ENCODE results near the gene CNOT6.

The CNOT6 gene

DNA sequence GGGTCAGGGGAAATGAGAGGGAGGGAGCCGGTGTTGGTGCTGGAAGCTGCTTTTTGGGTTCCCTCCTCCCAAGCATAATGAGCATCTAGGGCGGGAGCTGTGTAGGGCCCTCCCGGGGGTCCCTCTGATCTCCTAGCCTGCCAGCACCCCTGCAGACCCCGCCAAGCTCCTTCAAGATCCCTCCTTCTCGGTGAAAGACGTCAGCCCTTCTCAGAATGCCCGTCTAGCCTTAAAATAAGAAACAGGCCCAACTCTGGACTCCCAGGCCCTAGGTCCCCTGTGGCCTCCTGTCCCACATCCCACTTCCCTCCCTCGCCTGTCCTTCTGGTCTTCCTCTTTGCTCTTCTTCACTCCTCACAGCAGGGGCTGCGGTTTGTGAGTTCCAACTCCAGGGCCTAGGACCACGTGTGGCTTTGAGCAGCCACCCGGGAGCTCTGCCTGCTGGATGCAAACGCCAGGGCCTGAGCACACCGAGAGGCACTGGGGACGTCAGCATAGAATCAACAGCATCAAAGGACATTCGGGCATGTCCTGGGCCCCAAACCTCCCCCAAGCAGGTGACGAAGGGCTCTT is 105.9 kb downstream of the CNOT6 start:
- no peak for DNase-seq (ENCODE audit: low read depth, low spot score)

DNA sequence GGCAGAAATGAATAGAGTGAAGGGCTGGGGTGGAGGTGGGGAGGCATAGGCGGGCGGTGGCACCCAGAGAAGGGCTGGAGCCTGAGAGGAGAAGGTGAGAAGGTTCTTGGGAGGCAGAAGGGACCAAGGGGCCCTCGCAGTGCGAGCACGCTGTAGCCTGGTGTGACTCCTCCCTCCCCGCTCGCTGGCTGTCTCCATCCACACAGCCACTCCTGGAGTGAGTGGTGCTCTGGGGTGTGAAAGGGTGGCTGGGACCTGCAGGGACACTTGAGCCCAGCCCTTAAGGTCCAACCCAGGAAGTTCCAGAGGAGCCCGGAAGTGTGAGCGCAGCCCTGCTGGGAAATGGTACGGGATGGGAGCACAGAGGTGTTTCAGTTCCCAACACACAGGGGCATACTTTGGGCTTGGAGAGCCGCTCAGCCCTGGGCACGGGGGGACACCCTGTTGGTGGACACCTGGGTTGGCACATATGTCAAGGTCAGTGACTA is 106.4 kb downstream of the CNOT6 start:
- DNase-seq (ENCODE audit: low read depth, low spot score): no peak

DNA sequence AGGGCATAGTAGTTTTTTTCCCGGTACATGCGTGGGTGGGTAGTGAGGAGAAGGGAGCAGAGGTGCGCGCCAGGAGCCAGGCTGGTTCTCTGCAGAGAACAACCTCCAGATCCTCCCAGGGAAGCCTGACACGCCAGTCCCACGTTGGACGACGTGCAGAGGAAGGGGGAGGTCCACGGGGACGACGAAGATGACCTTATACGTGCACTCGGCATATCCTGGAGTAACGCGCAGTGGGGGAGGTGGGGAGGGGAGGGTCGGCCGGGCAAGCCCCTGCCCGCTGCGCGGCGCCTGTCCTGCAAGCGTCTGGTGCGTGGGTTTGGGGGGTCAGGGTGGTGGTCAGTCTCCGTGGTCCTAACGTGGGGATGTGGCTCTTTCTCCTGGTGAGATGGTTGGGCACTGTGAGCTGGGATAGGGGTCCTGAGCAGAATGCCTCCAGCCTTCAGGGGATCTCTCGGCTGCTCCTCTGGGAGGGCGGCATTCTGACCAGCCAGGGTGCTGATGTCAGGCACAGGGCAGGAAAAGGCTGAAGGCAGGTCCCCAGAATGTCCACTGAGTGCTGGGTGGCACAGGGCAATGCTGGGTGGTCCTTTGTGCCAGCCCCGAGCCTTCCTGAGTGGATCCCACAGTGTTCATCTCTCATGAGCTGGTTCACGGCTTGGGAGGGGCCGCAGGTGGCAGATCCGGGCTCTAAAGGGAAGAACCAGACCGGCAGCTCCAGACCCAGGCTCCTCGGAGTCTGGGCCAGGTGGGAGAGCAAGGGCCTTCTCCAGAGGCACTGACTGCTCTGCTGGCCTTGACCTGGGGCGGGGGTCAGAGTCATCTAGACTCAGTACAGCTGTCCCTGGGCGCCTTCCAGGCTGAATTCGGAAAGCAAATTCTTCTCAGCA is 107.7 kb downstream of the CNOT6 start:
- no peak for DNase-seq (ENCODE audit: low read depth, low spot score)

DNA sequence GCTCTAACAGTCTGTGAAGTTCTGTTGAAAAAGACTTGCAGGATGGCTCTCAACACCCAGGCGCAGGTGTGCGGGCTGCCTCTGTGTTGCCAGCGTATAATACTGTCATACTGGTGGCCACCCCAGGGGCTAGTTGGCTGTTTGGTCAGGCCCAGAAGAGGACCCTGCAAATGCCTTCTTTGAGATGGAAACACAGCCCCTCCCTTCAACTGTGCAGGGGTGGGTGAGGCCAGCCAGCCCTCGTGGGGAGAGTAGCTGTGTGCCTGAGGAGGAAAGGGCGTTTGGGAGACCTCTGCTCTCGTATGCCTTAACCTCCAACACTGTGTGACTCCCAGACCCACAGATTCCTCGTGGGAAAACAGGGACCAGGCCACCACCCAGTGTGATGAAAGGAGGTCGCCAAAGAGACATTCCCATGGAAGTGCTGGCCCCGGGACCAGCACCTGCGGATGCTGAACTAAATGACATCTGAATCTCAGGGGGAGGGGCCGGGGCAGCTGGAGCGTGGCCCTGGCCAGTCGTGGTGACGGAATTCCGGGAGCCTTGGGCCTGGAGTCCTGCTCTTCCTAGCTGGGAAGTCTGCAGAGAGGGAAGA is 108.4 kb downstream of the CNOT6 start:
- DNase-seq (ENCODE audit: low read depth, low spot score): no peak

DNA sequence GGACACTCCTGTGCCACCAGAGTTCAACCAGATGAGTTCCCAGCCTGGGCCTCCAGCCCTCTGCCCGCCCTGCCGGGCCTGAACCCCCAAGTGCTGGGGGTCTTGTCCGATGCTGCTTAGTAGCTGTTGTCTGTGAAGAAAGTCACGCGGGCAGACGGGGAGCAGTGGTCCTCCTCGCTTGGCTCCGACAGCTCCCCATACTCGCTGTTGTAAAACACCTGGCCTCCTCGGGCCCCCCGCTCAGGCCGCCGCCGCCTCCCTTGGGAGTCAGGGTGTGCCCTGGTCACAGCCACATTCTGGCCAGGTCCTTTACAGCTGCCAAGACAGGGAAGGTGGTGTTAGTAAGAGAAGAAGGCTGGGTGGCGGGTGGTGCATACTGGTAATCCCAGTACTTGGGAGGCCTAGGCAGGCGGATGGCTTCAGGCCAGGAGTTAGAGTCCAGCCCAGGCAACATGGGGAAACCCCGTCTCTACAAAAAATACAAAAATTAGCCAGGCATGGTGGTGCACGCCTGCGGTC is 109.0 kb downstream of the CNOT6 start:
- no peak for DNase-seq (ENCODE audit: low read depth, low spot score)

DNA sequence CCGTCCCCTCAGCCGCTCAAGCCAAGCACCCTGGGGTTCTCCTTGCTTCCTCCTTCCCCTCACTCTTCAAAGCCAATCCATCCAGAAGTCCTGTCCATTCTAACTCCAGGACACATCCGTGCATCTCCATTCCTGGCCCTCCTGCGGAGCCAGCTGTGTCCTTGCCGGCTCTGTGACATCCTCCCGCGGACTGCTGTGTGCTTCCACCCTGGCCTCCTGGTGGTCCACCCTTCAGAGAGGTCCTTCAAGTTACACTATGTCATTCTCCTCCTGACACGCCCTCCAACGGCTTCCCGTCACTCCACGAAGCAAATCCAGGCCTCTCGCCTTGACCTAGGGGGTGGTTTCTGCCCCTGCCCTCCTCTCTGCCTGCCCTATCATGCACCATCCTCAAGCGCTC is 110.1 kb downstream of the CNOT6 start:
- no peak for DNase-seq (ENCODE audit: low read depth, low spot score)

DNA sequence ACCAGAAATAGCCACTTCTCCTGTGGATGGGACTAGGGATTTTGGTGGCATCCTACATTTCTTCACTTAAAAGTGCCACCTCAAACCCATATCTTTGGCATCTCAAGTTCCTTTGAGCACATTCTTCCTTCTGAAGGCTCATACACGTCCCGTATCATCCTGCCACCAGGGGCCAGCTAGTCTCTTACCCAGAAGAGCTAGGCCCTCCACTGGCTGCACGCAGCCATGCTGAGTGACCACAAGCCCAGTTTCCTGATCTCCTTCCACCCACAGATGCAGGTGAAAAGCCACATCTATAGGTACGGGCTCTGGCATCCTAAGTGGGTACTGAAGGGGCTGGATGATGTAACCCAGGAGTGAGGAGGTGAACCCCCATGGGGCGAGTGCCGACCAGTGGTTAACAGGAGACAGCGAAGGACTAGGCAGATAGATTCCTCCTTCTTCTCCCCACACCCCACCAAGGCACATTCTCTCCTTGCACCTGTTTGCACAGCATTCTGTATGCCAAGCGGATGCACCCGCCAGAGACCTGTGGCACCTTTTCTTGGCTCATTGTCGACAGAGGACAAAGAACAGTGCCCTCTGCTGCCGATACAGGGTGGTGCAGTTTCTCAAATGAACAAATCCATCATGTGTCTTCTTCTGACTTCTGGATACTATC is 111.5 kb downstream of the CNOT6 start:
- peak; percentile 13 for DNase-seq (ENCODE audit: low read depth, low spot score)

DNA sequence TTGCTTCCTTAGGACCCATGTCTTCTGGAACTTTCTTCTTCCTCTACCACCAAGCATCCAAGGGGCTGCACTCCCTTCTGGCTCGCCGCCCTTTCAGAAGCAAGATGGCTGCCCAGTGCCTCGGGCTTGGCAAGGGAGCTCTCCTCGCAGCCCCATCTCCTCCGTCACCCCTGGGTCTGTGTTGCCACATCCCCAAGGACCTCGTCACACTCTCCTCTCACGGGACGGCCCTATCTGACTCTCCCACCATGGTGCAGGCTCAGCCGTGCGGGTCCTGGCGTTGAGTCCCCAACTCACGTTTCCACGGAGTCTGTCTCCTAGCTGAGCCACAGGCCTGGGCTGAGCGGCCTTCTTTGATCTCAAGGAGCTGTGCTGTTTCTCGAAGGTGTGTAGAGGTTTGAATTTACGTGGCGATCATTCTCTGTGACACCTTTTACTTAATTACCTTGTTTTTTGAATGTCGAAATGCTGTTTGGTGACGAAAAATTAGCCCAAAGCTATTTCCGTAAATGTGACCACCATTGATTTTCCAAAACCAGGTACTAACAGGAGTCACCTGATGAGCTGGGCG is 112.1 kb downstream of the CNOT6 start:
- DNase-seq (ENCODE audit: low read depth, low spot score): no peak

DNA sequence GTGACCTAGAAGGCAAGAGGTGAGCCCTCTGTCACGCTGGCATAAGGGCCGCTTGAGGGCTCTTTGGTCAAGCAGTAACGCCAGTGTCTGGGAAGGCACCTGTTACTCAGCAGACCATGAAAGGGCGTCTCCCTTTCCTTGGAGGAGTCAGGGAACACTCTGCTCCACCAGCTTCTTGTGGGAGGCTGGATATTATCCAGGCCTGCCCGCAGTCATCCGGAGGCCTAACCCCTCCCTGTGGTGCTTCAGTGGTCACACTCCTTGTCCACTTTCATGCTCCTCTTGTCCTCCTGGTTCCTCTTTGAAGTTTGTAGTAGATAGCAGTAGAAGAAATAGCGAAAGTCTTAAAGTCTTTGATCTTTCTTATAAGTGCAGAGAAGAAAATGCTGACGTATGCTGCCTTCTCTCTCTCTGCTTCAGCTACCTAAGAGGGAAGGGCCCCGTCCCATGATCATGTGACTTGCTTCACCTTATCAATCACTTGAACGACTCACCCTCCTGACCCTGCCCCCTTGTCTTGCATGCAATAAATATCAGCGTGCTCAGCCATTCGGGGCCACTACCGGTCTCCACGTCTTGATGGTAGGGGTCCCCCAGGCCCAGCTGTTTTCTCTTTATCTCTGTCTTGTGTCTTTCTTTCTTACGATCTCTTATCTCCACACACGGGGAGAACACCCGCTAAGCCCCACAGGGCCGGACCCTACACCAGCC is 113.8 kb downstream of the CNOT6 start:
- no peak for DNase-seq (ENCODE audit: low read depth, low spot score)

DNA sequence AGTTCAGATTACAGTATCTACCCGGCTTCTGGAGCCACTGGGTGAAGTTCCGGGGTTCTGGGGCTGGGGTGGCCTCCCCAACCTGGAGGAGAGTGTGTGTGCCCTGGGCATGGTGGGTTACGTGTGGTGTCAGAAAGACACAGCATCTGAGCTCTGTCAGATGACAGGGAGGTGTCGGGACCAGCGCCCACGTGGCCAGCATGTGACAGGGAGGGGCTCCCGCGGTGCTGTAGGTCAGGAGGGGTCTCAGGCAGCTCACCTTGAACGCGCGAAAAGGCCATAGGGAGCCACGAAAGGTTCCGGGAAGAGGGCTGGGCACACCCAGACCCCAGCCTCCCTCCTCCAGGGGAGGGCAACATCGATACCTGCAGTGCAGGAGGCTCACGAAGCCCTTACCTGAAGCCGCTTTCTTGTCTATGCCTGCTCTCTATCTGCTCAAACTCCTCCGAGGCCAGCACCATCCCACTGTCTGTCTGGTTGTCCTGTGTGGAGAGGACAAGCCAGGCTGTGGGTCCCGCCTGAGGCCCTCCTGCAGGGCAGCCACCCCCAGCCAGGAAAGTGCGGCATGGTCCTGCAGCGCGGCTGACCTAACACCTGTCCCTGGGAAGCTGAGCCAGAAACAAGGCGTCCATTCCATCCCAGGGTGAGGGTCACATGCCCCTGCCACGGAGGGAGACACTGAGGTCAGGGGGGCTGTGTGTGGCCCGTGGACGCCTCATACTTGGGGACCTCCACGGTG is 114.6 kb downstream of the CNOT6 start:
- DNase-seq (ENCODE audit: low read depth, low spot score): no peak

DNA sequence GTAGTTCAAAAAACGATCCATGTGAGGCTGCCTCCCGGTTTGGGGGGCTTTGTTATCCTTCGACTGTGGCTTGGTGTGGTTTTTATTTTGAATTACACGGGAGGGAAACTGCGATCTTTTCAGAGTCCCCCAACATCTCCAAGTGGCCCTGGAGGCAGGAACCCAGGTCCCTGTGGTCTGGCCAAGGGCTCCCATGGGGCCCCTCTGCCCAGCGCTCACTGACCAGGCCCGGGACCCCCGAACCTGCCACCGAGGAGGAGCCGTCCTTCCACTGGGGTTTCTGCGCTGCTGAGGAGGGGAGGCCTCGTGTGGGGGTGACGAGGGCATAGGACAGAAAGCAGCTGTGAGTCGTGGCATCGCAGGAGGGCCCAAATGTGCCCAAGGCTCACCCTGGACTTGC is 115.2 kb downstream of the CNOT6 start:
- no peak for DNase-seq (ENCODE audit: low read depth, low spot score)

DNA sequence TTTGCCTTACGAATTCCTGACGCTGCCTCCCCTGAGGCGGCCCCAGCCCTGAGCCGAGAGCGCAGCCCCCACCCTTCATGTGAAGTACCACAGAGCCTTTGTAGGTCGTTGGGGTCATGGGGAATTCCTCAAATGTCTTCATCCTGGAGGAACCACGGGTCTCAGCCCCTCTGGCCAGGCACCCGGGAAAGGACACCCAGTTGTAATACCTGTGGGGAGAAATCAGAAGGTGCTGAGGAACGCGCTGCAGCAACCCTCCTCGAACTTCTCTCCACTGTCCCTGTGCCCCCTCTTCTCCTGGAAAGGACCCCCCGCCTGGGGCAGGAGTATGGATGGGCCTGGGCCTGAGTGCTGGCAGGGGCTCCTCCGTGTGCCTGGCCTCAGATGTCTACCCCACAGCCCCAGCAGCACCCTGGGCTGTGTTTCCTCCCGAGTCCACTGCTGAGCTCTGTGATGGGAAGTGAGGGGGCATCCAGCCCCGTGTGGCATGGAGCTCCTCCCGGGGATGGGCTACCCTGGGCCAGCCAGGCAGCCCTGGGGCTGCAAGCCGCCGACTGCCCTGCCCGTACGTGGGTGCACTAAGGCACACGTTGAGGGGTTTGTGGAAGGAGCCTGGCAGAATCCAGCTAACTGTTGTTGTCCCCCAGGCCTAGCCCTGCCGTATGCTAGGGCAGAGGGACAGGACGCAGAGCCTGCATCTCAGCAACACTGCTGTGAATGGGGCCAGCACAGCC is 115.8 kb downstream of the CNOT6 start:
- no peak for DNase-seq (ENCODE audit: low read depth, low spot score)

DNA sequence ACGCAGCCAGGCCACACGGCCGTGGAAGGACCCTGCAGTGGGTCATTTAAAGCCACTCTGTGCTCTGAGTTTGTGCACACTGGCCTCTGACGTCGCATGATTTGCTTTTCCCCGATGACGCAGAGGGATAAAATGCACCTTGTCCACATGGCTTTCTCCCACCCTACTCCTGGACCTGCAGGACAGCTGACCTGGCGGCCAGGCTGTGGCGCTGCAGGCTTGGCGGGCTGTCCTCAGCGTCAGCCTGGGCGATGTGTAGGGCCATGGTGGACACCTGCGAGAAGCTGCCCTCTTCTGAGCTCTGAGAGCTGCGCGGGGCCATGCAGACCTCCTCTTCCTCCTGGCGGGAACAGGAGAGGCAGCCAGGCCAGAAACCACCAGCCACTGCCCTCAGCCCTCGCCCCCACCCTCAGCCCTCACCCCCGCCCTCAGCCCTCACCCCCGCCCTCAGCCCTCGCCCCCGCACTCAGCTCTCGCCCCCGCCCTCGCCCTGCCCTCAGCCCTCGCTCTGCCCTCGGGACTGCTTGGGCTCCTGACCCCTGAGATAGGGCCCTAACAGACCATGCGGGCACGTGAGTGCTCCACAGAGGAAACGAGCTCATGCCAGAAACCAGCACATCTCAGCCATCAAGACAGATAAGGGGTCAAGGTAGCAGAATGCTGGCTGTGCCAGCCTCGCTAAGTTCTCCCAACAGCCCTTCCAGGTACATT is 117.1 kb downstream of the CNOT6 start:
- DNase-seq (ENCODE audit: low read depth, low spot score): no peak

DNA sequence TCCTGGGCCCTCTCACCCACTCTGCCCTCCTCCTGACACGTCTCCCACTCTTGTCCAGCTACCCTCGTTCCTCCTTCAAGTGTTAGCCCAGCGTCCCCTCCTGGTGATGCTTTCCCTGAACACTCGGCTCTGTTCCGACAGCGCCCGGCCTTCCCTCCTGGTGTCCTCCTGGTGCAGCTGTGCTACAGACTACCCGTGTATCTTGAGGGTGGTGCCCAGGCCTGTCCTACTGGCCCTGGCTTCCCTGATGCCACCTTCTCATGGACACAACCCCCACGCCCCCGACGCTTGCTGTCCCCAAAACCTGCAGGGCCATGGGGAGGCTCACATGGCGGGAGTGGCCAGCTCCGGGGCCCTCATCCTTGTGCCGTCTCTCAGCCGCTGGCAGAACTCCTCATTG is 118.5 kb downstream of the CNOT6 start:
- DNase-seq (ENCODE audit: low read depth, low spot score): no peak

DNA sequence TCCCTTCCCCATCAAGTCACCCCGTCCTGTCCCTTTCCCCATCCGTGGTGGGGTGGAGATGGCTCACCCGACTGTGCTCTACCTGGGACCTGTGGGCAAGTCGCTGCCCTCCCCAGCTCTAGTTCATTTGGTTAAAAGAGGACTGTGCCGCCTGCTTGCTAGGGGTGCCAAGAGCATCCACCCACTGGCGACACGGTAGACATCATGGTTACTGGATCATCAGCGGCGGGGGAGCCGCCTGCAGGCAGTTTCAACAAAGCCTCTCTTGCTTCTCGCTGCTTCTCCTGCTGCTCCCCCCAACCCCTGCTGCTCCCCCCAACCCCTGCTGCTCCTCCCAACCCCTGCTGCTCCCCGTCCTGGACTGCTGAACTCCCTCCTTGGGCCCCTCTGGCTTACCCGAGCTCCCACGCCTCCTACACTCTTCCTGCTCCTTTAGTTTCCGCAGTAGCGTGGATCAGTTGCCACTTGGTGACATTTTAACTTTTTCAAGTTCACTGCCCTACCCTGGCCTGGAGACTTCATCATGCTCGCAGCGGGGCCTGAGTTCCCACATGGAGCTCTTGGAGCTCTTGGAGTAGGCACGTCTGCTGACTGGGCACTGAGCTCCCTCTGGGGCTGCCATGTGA is 119.1 kb downstream of the CNOT6 start:
- no peak for DNase-seq (ENCODE audit: low read depth, low spot score)

DNA sequence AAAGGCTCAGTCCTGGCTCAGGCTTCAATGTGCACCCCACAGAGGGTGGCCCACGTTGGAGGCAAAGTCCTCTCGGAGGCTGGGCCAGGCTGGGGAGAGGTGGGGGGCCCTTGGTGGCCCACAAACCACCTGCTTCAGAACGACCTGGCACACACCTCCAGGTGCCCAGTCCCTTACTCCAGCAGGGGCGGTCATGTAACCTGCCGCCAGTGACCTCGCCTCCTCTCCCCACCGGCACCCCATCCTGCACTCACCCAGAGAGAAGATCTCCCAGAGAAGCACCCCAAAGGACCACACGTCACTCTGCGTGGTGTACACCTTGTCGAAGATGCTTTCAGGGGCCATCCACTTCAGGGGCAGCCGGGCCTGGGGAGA is 119.6 kb downstream of the CNOT6 start:
- DNase-seq (ENCODE audit: low read depth, low spot score): no peak

DNA sequence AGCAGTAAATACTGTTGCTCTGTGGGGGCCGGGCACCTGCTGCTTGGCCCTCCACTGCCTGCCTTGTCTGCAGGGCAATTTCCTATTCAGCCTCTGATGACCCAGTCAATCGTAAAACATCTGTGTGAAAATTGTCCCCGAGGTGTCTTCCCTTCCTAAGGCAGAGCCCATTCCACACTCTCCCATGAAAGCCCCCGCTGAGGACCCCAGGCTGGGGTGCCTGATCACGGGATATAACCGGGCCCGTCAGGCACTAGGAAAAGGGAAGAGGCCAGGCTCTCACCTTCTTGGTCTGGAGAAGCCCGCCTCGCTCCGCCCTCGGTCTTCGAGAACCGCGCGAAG is 124.3 kb downstream of the CNOT6 start:
- no peak for DNase-seq (ENCODE audit: low read depth, low spot score)

DNA sequence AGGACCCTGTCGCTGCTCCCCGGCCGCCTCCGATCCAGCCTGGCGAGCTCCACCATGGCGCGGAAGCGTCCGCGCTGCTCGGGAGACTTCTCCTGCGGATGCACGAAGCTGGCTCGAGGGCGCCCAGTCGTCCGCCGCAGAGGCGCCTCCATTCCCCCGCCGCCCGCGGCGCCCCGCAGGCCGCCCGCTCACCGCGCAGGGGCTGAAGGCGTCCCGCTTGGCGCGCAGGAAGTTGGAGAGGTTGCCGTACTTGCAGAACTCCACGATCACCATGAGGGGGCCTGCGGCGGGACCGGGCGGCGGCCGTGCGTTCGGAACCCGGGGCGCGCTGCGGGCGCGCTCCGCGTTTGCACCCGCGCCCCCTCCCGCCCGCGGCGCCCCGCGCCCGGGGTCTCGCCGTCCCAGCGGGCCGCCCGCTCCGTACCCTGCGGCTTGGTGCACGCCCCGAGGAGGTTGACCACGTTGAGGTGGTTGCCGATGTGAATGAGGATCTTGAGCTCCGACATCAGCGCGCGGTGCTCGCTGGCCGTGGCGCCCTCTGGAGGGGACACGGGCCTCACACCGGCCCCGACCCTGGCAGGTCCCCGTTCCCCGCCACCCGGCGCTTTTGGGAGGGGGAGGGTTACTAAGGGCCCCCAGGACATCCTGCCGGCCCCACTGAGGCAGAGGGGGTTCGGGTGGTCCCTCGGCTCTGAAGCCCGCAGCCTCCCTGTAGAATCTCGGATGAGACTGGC is 124.8 kb downstream of the CNOT6 start:
- no peak for DNase-seq (ENCODE audit: low read depth, low spot score)

Measured in brain pericyte (primary cell).